OCI-LY7 (cell line): Measurements from ENCODE around the gene DUOXA2. TPM values are rescaled to one million over a fixed set of nuclear protein-coding genes. Genes with fewer than 3 reads are reported as not detected.

Experiments used
- BruUV-seq: library from RNA; stranded (reverse); fragments of 400-500 nt; replicated peaks from 2 replicates; lab custom pipeline; 2021; lab: Mats Ljungman, UMichigan
- CTCF ChIA-PET: fragments of 300-600 bp; sonication (Branson Sonifier 250); formaldehyde crosslinking; loops from one replicate; lab custom pipeline; 2022; ENCODE audit warnings: antibody characterized with exemption; ENCODE audit not compliant: unreplicated experiment; lab: Charles Lee
- POLR2A ChIA-PET: fragments of 300-600 bp; sonication (Branson Sonifier 250); formaldehyde crosslinking; loops from one replicate; lab custom pipeline; 2022; ENCODE audit warnings: antibody characterized with exemption; lab: Charles Lee
- DNase-seq: peaks from one replicate; pipeline ENCODE4 v3.0.0-alpha.2; 2015; ENCODE audit warnings: low spot score
- H2AFZ ChIP-seq: fragments of 200-600 bp; sonication (generic), shearing (Covaris generic); 2 replicates; pipeline ENCODE4 v1.6.1; 2014; ENCODE audit warnings: mild to moderate bottlenecking, antibody characterized with exemption, low read length, moderate library complexity
- H3K27ac ChIP-seq: fragments of 200-600 bp; sonication (generic); 2 replicates; pipeline ENCODE4 v1.5.1; 2014; ENCODE audit warnings: mixed run types, low read depth, mild to moderate bottlenecking, moderate library complexity, low read length, inconsistent platforms; ENCODE audit not compliant: poor library complexity, severe bottlenecking
- H3K36me3 ChIP-seq: fragments of 200-600 bp; sonication (generic); 2 replicates; pipeline ENCODE4 v1.6.1; 2014; ENCODE audit warnings: mild to moderate bottlenecking, antibody characterized with exemption, low read length, moderate library complexity, mixed read lengths; ENCODE audit not compliant: insufficient read depth
- H3K4me1 ChIP-seq: fragments of 200-600 bp; sonication (generic); 2 replicates; pipeline ENCODE4 v1.5.1; 2014; ENCODE audit warnings: mild to moderate bottlenecking, low read length; ENCODE audit not compliant: insufficient read depth, poor library complexity, severe bottlenecking
- H3K4me2 ChIP-seq: fragments of 200-600 bp; sonication (generic); 2 replicates; pipeline ENCODE4 v1.6.1; 2014; ENCODE audit warnings: mild to moderate bottlenecking, low read length
- H3K4me3 ChIP-seq: fragments of 200-600 bp; sonication (generic); 2 replicates; pipeline ENCODE4 v1.5.1; 2014; ENCODE audit warnings: mild to moderate bottlenecking, low read depth, low read length; ENCODE audit not compliant: poor library complexity, severe bottlenecking
- H3K79me2 ChIP-seq: fragments of 200-600 bp; sonication (generic); 2 replicates; pipeline ENCODE4 v1.6.1; 2016; ENCODE audit warnings: low read depth, mild to moderate bottlenecking, low read length, moderate library complexity, mixed read lengths; ENCODE audit not compliant: insufficient read depth
- H3K9me2 ChIP-seq: fragments of 200-600 bp; sonication (generic); 2 replicates; pipeline ENCODE4 v1.6.1; 2016; ENCODE audit warnings: mild to moderate bottlenecking, low read length, mixed read lengths; ENCODE audit not compliant: insufficient read depth
- H3K9me3 ChIP-seq: fragments of 200-600 bp; sonication (generic); 2 replicates; pipeline ENCODE4 v1.6.1; 2014; ENCODE audit warnings: mild to moderate bottlenecking, mixed run types, low read length, mixed read lengths
- H4K20me1 ChIP-seq: fragments of 200-600 bp; sonication (generic); 2 replicates; pipeline ENCODE4 v1.6.1; 2014; ENCODE audit warnings: mild to moderate bottlenecking, antibody characterized with exemption, low read length, moderate library complexity, mixed read lengths; ENCODE audit not compliant: insufficient read depth
- EZH2phosphoT487 ChIP-seq: fragments of 200-600 bp; sonication (generic); IDR thresholded peaks from 2 replicates; pipeline ENCODE4 v1.6.1; 2018; ENCODE audit warnings: low read depth, borderline replicate concordance, mild to moderate bottlenecking, mixed run types, antibody characterized with exemption, low read length, moderate library complexity, mixed read lengths
- intact Hi-C: fragments of 100-400 bp; cut with micrococcal nuclease; formaldehyde crosslinking; loops from one replicate; pipeline ENCODE4 v1.10.0; 2022; ENCODE audit not compliant: unreplicated experiment
- total RNA-seq, 2 experiments: library from RNA; depleted of rRNA in 1 of 2; stranded (reverse); fragments of >200 nt in 1 of 2; shearing (Covaris generic) in 1 of 2; gene quantifications; 2 replicates each; pipeline ENCODE4 v1.2.3, GENCODE V29; 2014 to 2022
- TF ChIP-seq, protein P1 (sequence below): fragments of 200-600 bp; sonication (generic); conservative IDR thresholded peaks from 2 replicates; pipeline ENCODE4 v1.5.1; 2014; ENCODE audit warnings: mild to moderate bottlenecking, antibody characterized with exemption, low read length, moderate library complexity, mixed read lengths

DUOXA2 gene
- total RNA-seq, 2 experiments from 2014 or later: not detected

DNA sequence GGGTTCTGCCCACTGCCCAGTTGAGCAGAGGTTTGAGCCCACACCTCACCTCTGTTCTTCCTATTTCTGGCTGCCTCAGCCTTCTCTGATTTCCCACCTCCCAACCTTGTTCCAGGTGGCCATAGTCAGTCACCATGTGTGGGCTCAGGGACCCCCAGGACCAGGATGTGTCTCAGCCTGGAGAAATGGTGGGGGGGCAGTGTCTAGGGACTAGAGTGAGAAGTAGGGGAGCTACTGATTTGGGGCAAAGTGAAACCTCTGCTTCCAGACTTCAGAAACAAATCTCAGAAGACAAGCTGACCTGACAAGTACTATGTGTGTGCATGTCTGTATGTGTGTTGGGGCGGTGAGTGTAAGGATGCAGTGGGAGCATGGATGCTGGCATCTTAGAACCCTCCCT lies 50.8 kb downstream of the DUOXA2 start:
- Histone ChIP-seq H3K9me2 (no peaks in the 10 kb centered on the region), H3K4me2 (0 out of 2 replicates have a peak overlapping the region, but pooled peaks have one; percentile 82), H2AFZ (no peak overlapping the region), H3K4me3 (no peak overlapping the region), H3K9me3 (no peaks in the 10 kb centered on the region), H3K36me3 (no peaks in the 10 kb centered on the region), H4K20me1 (no peaks in the 10 kb centered on the region), H3K79me2 (no peaks in the 10 kb centered on the region), H3K27ac (no peak overlapping the region), H3K4me1 (peaks cover 34% of the 10 kb centered on the region)
- BruUV-seq: no TSS peak
- DNase-seq: no peak
- POLR2A ChIA-PET: interaction anchor here (0.8 kb wide), 1 partner anchor 114 kb away, joined by 4 read pairs; no protein-coding TSS in a partner anchor
- intact Hi-C loops: loop anchor here (10.0 kb wide), 1 partner anchor 450 kb away; no protein-coding TSS in a partner anchor
- CTCF ChIA-PET: interaction anchor here (1.0 kb wide), 1 partner anchor 9 kb away, joined by 4 read pairs; no protein-coding TSS in a partner anchor
- TF ChIP-seq, protein P1, sequence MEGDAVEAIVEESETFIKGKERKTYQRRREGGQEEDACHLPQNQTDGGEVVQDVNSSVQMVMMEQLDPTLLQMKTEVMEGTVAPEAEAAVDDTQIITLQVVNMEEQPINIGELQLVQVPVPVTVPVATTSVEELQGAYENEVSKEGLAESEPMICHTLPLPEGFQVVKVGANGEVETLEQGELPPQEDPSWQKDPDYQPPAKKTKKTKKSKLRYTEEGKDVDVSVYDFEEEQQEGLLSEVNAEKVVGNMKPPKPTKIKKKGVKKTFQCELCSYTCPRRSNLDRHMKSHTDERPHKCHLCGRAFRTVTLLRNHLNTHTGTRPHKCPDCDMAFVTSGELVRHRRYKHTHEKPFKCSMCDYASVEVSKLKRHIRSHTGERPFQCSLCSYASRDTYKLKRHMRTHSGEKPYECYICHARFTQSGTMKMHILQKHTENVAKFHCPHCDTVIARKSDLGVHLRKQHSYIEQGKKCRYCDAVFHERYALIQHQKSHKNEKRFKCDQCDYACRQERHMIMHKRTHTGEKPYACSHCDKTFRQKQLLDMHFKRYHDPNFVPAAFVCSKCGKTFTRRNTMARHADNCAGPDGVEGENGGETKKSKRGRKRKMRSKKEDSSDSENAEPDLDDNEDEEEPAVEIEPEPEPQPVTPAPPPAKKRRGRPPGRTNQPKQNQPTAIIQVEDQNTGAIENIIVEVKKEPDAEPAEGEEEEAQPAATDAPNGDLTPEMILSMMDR: no peak
- TF ChIP-seq EZH2phosphoT487: no peak

DNA sequence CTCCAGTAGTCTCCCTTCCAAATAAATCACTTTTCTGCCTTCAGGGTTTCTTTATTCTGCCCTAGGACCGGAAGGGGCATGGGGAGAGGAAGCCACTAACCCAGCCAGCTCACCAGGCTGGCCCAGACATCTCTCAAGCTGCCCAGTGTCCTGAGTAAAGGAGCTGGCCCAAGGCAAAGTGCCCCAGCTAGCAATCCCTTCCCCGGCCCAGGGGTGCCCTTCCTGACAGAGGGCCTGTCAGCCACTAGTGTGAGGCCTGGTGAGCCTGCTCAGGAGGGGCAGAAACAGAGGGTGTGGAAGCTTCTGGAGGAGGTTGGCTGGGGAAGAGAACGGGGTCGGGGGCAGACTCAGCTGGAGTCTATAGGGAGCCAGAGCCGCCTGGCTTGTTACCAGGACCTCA lies 51.4 kb downstream of the DUOXA2 start:
- Histone ChIP-seq H3K4me2 (peak overlapping the region; percentile 82; the same call in 1 of the 2 replicates), H2AFZ (no peak overlapping the region), H3K4me3 (no peak overlapping the region), H3K9me3 (no peaks in the 10 kb centered on the region), H3K9me2 (no peaks in the 10 kb centered on the region), H4K20me1 (no peaks in the 10 kb centered on the region), H3K4me1 (peaks cover 39% of the 10 kb centered on the region), H3K36me3 (no peaks in the 10 kb centered on the region), H3K79me2 (no peaks in the 10 kb centered on the region), H3K27ac (no peak overlapping the region)
- ChIA-PET CTCF (no interaction called here), POLR2A (no interaction called here)
- BruUV-seq: no TSS peak
- no peak for TF ChIP-seq EZH2phosphoT487
- TF ChIP-seq, protein P1: no peak
- intact Hi-C loops: loop anchor here (10.0 kb wide), 1 partner anchor 449 kb away; no protein-coding TSS in a partner anchor
- DNase-seq: no peak

DNA sequence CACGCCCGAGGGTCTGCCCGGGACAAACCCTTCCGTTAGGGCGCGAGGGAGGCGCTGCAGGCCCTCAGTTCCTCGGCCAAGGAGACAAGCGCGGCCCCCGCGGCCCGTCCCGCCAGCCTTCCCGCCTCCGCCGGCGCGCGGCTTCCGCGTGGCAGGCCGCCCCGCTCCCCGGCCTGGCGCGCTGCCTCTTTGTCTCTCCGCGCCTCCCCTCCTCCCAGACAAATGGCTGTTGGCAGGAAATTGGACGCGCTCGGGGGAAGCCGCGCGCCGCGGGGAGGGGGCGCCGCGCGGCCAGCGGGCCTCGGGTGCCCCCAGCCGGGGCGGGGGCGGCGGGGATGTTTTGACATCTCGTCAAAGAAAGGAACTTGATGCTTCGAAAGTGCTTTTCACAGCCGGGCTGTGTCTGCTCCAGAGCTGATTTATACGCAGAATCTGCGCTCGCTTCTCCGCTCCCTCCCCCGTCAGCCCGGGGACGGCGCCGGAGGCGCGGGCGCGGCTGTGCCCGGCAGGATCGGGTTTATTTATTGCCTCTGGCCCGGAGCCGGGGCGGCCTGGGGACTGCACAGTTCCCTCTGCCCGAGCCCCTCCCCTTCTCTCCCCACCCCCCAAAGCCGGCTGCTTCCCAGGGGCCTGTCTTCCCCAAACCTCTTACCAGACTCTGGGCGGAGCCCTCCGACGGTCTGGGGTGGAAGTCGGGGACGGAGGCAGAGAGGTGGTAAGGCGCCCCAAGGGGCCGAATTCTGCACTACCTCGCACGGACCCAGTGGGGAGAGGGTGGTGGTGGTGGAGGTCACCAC lies 52.9 kb downstream of the DUOXA2 start:
- Histone ChIP-seq H4K20me1 (no peaks in the 10 kb centered on the region), H3K9me3 (no peaks in the 10 kb centered on the region), H3K4me3 (peak overlapping the region; percentile 73), H3K9me2 (no peaks in the 10 kb centered on the region), H3K36me3 (no peaks in the 10 kb centered on the region), H2AFZ (peak overlapping the region; percentile 87), H3K4me1 (peaks cover 39% of the 10 kb centered on the region), H3K27ac (peak overlapping the region; percentile 80), H3K4me2 (peak overlapping the region; percentile 82), H3K79me2 (no peaks in the 10 kb centered on the region)
- DNase-seq: peak; percentile 91
- intact Hi-C loops: loop anchor here (1.0 to 10.0 kb wide), 3 partner anchors 33 to 448 kb away; a partner anchor contains a TSS
- ChIA-PET POLR2A (interaction anchor here (0.6 to 1.5 kb wide), 8 partner anchors 15 to 456 kb away, joined by 3 to 6 read pairs (median 3); partner anchors contain the start of gene PATL2), CTCF (no interaction called here)
- TF ChIP-seq, protein P1: peak; percentile 78
- TF ChIP-seq EZH2phosphoT487: no peak
- no TSS peak for BruUV-seq
